Uterus (tissue), 4 donors: ENCODE data around the gene PSPC1. TPM values are rescaled to one million over a fixed set of nuclear protein-coding genes. Genes with fewer than 3 reads are reported as not detected.
"Not testable (repeated sequence)": the region's sequence is repeated elsewhere in the genome, so short reads cannot be mapped to it uniquely, and the experiment has no call there.

ENCODE experiments used
- DNase-seq, 2 donors: peaks; one replicate each; pipeline ENCODE4 v3.0.0-alpha.2; 2019 to 2020
- H3K27ac ChIP-seq, 2 donors: fragments of 200-600 bp; sonication (generic); 1 replicate in 1 of 2; 2 replicates in 1 of 2; pipeline ENCODE4 v1.5.1; 2016 to 2018
- H3K27me3 ChIP-seq, 2 donors: fragments of 200-600 bp; sonication (generic); one replicate each; pipeline ENCODE4 v1.5.1; 2018 to 2019; ENCODE audit warnings: control low read depth in 1 of 2
- H3K36me3 ChIP-seq, 2 donors: fragments of 200-600 bp; sonication (generic); one replicate each; pipeline ENCODE4 v1.5.1; 2019; ENCODE audit warnings: control low read depth in 1 of 2
- H3K4me1 ChIP-seq, 2 donors: fragments of 200-600 bp; sonication (generic); one replicate each; pipeline ENCODE4 v1.5.1; 2018 to 2019; ENCODE audit warnings: control low read depth in 1 of 2
- H3K4me3 ChIP-seq, 2 donors: fragments of 200-600 bp; sonication (generic); 1 replicate in 1 of 2; 2 replicates in 1 of 2; pipeline ENCODE4 v1.5.1; 2018 to 2019; ENCODE audit warnings: mild to moderate bottlenecking in 1 of 2
- H3K9me3 ChIP-seq, 2 donors: fragments of 200-600 bp; sonication (generic); one replicate each; pipeline ENCODE4 v1.5.1; 2019; ENCODE audit warnings: control low read depth in 1 of 2
- CTCF ChIP-seq, 4 experiments: fragments of 200-600 bp in 2 of 4; fragments of 450-650 bp in 2 of 4; sonication (generic) in 2 of 4; IDR thresholded peaks; one replicate each; pipeline ENCODE4 v1.5.1; 2016 to 2019; ENCODE audit warnings: antibody characterized with exemption in 4 of 4, mild to moderate bottlenecking in 2 of 4, moderate library complexity in 1 of 4
- POLR2A ChIP-seq, 2 donors: fragments of 450-650 bp; IDR thresholded peaks; one replicate each; pipeline ENCODE4 v1.6.1; 2016; ENCODE audit warnings: antibody characterized with exemption in 2 of 2, mild to moderate bottlenecking in 1 of 2, moderate library complexity in 1 of 2
- intact Hi-C: fragments of 100-400 bp; cut with DNase I; formaldehyde crosslinking; loops from one replicate; pipeline ENCODE4 v1.15.1; 2023; ENCODE audit warnings: low total_unique reads
- total RNA-seq, 4 donors: library from RNA; depleted of rRNA in 3 of 4; stranded (reverse); fragments of >200 nt in 3 of 4; gene quantifications; one replicate each; pipeline versions ENCODE4 v1.1.0 to v1.2.4, GENCODE V29; 2014 to 2023
- donor health status: DM: yes; HTN: yes; CAD: no.

Gene PSPC1, protein sequence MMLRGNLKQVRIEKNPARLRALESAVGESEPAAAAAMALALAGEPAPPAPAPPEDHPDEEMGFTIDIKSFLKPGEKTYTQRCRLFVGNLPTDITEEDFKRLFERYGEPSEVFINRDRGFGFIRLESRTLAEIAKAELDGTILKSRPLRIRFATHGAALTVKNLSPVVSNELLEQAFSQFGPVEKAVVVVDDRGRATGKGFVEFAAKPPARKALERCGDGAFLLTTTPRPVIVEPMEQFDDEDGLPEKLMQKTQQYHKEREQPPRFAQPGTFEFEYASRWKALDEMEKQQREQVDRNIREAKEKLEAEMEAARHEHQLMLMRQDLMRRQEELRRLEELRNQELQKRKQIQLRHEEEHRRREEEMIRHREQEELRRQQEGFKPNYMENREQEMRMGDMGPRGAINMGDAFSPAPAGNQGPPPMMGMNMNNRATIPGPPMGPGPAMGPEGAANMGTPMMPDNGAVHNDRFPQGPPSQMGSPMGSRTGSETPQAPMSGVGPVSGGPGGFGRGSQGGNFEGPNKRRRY
- 100 to 1,000 TPM in 1 of 4 donors, 10 to 100 TPM in 3; 58.8 to 110 (median 75.5) TPM for total RNA-seq

- H3K4me3 ChIP-seq = peak within 1 kb of the TSS; percentile 58 to 80
- H3K27me3 ChIP-seq, H3K36me3 ChIP-seq, H3K9me3 ChIP-seq, H3K4me1 ChIP-seq: not testable (repeated sequence)
- peak within 1 kb of the TSS; percentile 88 for H3K27ac ChIP-seq
- TF ChIP-seq POLR2A (IDR thresholded peaks at IDR 0.05) = peak; percentile 88 to 97
- TF ChIP-seq CTCF (IDR thresholded peaks at IDR 0.05) = peak in 1 of 4 experiments; percentile 22
- peak; percentile 93 to 96 for DNase-seq
- intact Hi-C loops = loop anchor here (10.0 kb wide), 1 partner anchor 82 kb away; the partner anchor contains the start of gene ZMYM5
Observed at GRCh38 chr13:19782727-19783682, at the start of gene PSPC1. TSS of gene PSPC1 (minus strand) at chr13:19782945. CDS start at chr13:19782757, 188 bp downstream.

- no peaks in the 10 kb centered on the region for H3K4me1 ChIP-seq
- H3K4me3 ChIP-seq = no peak overlapping the region
- H3K27me3 ChIP-seq = no peaks in the 10 kb centered on the region
- H3K36me3 ChIP-seq = no peaks in the 10 kb centered on the region
- intact Hi-C loops = no loop called here
- no peak overlapping the region for H3K27ac ChIP-seq
- TF ChIP-seq POLR2A (IDR thresholded peaks at IDR 0.05) (no peak), CTCF (IDR thresholded peaks at IDR 0.05) (no peak)
- DNase-seq = no peak
- no peaks in the 10 kb centered on the region for H3K9me3 ChIP-seq
Observed at GRCh38 chr13:19822673-19823072, 39.9 kb upstream of the PSPC1 start.

- peak in 1 of 2 donors; percentile 14 for DNase-seq
- Histone ChIP-seq H3K27ac (no peak overlapping the region), H3K9me3 (no peaks in the 10 kb centered on the region), H3K4me1 (no peaks in the 10 kb centered on the region), H3K27me3 (no peaks in the 10 kb centered on the region), H3K4me3 (no peak overlapping the region), H3K36me3 (no peaks in the 10 kb centered on the region)
- peak in 3 of 4 experiments; percentile 5 to 10 (median 10) for TF ChIP-seq CTCF (IDR thresholded peaks at IDR 0.05)
- TF ChIP-seq POLR2A (IDR thresholded peaks at IDR 0.05) = no peak
- intact Hi-C loops = no loop called here
Observed at GRCh38 chr13:19818223-19818842, 35.6 kb upstream of the PSPC1 start.

GRCh38 chr13:19817510-19818158 is 34.9 kb upstream of the PSPC1 start:
- H3K4me3 ChIP-seq = no peak overlapping the region
- no peaks in the 10 kb centered on the region for H3K27me3 ChIP-seq
- no peak for DNase-seq
- no peaks in the 10 kb centered on the region for H3K36me3 ChIP-seq
- H3K27ac ChIP-seq = no peak overlapping the region
- intact Hi-C loops = no loop called here
- TF ChIP-seq CTCF (IDR thresholded peaks at IDR 0.05) (no peak), POLR2A (IDR thresholded peaks at IDR 0.05) (no peak)
- no peaks in the 10 kb centered on the region for H3K4me1 ChIP-seq
- no peaks in the 10 kb centered on the region for H3K9me3 ChIP-seq
